ENCODE results near the gene GARIN5B.

DNA sequence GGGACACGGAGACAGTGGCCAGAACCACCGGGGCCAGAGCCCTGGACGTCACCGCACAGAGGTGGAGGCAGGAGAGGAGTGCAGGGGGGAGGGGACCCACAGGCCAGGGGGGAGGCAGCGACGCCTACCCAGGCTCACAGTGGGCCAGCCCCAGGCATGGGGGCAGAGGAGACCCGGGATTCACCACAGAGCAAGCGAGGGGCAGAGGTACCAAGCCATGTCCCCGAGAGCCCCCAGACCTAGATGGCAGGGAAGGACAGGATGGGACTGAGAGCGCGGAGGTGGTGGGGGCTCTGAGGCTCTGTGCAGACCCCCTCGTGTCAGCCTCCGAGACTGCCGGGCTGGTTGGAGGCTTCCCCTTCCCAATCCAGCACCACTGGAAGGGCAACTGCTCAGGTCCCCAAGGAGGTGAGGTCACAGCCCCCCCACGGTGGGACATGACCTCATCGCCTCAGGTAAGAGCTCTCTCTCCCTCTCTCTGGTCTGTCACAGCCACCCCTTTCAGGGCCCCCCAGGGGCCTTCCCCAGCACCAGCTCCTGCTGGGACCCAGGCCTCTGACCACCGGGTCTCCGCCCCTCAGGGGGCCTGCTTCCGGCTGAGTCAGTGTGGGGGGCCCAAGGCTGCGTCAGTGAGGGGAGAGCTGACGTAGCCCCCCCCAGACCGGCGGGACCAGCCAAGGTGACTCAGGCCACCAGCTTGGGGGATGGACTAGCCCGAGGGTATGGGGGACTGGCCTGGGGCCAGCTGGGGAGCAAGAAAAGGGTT, 9.4 kb upstream of the GARIN5B start:
- TF ChIP-seq SNAI2 (CRISPR knock-in tag; IDR thresholded peaks at IDR 0.05), result no peak
- no peak for TF ChIP-seq ZNF565 (CRISPR knock-in tag; conservative IDR thresholded peaks at IDR 0.05; ENCODE audit: low read depth)
- TF ChIP-seq ZNF70 (CRISPR knock-in tag; IDR thresholded peaks at IDR 0.05), result no peak
- TF ChIP-seq ARNTL (CRISPR knock-in tag; IDR thresholded peaks at IDR 0.05; ENCODE audit: borderline replicate concordance, low read depth), result no peak
